NB4 (cell line): ENCODE results near the gene LRRC4C.

Source experiments
- MAX ChIP-seq: IDR thresholded peaks from 2 replicates; pipeline ENCODE4 v1.6.1; 2011; ENCODE audit warnings: low read depth, low read length
- POLR2A ChIP-seq: IDR thresholded peaks from 2 replicates; pipeline ENCODE4 v1.6.1; 2011; ENCODE audit warnings: mild to moderate bottlenecking; ENCODE audit not compliant: insufficient read length; ENCODE audit errors: extremely low read depth

DNA sequence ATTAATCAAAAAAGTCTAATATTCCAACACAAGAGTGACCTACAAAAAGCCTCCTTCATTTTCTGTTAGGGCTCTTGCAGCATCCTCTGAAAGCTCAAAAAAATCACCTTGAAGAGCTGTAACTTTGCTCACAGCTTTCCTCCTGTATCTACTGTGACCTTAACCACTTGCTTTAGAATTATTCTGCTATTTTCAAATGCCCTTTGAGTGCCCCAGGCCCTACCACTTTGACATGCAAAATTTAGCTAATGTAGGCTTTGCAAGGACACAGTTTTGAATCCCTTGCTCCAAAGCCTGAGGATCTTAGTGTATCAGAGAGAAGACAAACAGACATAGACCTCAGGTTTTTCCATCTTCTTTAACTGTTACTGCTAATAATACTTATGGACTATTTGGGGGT is 253.1 kb downstream of the LRRC4C start:
- TF ChIP-seq MAX = no peak
- no peak for TF ChIP-seq POLR2A
